K562 (cell line): ENCODE results near the gene IRF6. TPM values are rescaled to one million over a fixed set of nuclear protein-coding genes. Genes with fewer than 3 reads are reported as not detected.

ENCODE experiments used
- CBFA2T2 ChIP-seq: fragments of 450-650 bp; conservative IDR thresholded peaks from 2 replicates; pipeline ENCODE4 v1.6.1; 2017; ENCODE audit warnings: mild to moderate bottlenecking
- DMBX1 ChIP-seq: fragments of 250-450 bp; sonication (Bioruptor Pico); IDR thresholded peaks from 2 replicates; pipeline ENCODE4 v1.8.0; 2022; ENCODE audit warnings: inconsistent platforms, mild to moderate bottlenecking, moderate library complexity, borderline replicate concordance
- HMGXB4 ChIP-seq: sonication (generic); formaldehyde crosslinking; IDR thresholded peaks from 2 replicates; pipeline ENCODE4 v1.8.1; 2023; ENCODE audit warnings: mild to moderate bottlenecking, missing genetic modification reagents
- KLF10 ChIP-seq: fragments of 250-450 bp; sonication (Bioruptor Pico); IDR thresholded peaks from 2 replicates; pipeline ENCODE4 v1.6.1; 2021; ENCODE audit warnings: matching md5 sums
- U2AF2 ChIP-seq: fragments of 200-400 bp; formaldehyde crosslinking; optimal IDR thresholded peaks from 2 replicates; pipeline ENCODE3; 2017; ENCODE audit warnings: low read depth, mild to moderate bottlenecking, low read length
- ZNF197 ChIP-seq: fragments of 200-800 bp; sonication (Bioruptor generic); IDR thresholded peaks from 2 replicates; pipeline ENCODE4 v1.6.1; 2016; ENCODE audit warnings: low read depth, missing genetic modification characterization, missing compliant biosample characterization
- polyA plus RNA-seq, 8 experiments: library from polyadenylated mRNA; depleted of rRNA in 4 of 8; stranded (reverse) in 5 of 8; unstranded in 3 of 8; fragments of >200 nt; fragmentation: Nextera tagmentation in 2 of 8; fragmentation: Illumina TruSeq in 1 of 8; extraction: Ambion mirVana in 2 of 8; extraction: Trizol in 1 of 8; gene quantifications; 2 replicates each; pipeline versions ENCODE4 v1.2.1 to v1.2.3, GENCODE V29; 2011 to 2014; ENCODE audit warnings: inconsistent platforms in 1 of 8, missing spikeins in 1 of 8
- total RNA-seq, 7 experiments: library from RNA; depleted of rRNA in 6 of 7; stranded (reverse); fragments of >200 nt in 6 of 7; fragmentation: Illumina TruSeq in 2 of 7; extraction: Trizol in 2 of 7; gene quantifications; 2 replicates each; pipeline versions ENCODE4 v1.2.1 to v1.2.3, GENCODE V29; 2011 to 2021; ENCODE audit warnings: low replicate concordance in 1 of 7
- TF ChIP-seq, protein P1 (sequence below): IDR thresholded peaks from 2 replicates; pipeline ENCODE4 v1.6.1; 2016; ENCODE audit warnings: missing genetic modification characterization, missing compliant biosample characterization

Gene IRF6
- total and polyA plus RNA-seq, 9 of the 15 experiments (the other 6 are each of a cell fraction or from before 2014, with no cell fraction given) = 0.03 to 0.65 (median 0.17) TPM

DNA sequence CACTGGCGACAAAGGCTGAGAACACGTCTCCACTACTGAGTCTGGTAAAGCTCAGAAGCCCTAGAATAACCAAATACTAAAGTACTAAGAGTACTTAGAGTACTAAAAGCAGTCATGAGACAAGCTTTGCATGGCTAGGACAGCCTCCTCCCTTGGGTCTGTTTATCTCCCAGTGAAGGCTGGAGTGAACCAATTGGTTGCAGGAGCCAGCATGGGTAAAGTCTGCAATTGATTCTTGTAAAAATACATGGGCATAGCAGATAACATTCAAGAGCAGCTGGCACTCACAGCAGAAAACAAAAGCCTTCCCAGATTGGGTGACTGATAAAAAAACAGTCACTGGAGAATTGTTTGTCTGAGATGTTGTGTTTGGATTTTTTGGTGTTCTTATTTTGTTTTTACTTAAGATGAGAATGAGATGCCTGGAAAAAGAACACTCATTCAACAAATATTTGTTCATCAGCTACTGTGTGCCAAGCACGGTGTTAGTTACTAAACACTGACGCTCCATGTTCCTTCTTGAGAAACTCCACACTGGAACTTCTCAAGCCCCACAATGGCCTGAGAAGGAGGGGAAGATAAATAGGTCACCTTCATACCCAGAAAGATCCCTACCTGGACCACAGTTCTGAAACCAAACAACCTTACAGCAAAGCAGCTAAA, 3.7 kb downstream of the IRF6 start (continued):
- TF ChIP-seq HMGXB4 (CRISPR knock-in tag) = no peak
- no peak for TF ChIP-seq ZNF197 (CRISPR knock-in tag)
- TF ChIP-seq KLF10 (CRISPR knock-in tag) = no peak
- TF ChIP-seq, protein P1, sequence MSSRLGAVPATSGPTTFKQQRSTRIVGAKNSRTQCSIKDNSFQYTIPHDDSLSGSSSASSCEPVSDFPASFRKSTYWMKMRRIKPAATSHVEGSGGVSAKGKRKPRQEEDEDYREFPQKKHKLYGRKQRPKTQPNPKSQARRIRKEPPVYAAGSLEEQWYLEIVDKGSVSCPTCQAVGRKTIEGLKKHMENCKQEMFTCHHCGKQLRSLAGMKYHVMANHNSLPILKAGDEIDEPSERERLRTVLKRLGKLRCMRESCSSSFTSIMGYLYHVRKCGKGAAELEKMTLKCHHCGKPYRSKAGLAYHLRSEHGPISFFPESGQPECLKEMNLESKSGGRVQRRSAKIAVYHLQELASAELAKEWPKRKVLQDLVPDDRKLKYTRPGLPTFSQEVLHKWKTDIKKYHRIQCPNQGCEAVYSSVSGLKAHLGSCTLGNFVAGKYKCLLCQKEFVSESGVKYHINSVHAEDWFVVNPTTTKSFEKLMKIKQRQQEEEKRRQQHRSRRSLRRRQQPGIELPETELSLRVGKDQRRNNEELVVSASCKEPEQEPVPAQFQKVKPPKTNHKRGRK = no peak
- no peak for TF ChIP-seq CBFA2T2
- no peak for TF ChIP-seq U2AF2
- no peak for TF ChIP-seq DMBX1
